Inflammatory macrophage (primary cell): ENCODE measurements around the gene RHBDL1.

Source experiments
- DNase-seq, 2 donors: peaks; one replicate each; pipeline ENCODE4 v3.0.0-alpha.2; 2020 to 2022

The RHBDL1 gene

GRCh38 chr16:708019-708418 is 32.5 kb downstream of the RHBDL1 start:
- DNase-seq = no peak

DNA sequence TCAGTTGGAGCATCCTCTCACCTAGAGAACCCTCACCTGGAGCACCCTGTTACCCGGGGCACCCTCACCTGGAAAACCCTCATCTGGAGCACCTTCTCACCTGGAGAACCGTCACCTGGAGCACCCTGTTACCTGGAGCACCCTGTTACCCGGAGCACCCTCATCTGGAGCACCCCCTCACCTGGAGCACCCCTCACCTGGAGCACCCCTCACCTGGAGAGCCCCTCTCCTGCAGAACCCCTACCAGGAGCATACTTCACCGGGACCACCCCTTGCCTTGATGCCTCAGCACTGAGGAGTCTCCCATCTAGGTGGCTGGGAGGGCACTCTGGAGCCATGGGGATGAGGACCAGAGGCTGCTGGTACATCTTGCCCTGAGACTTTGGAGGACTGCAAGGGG is 33.5 kb downstream of the RHBDL1 start:
- DNase-seq = no peak

- DNase-seq = peak in 1 of 2 donors; percentile 24
These were observed 34.4 kb downstream of the RHBDL1 start for GRCh38 chr16:709566-710499.

DNA sequence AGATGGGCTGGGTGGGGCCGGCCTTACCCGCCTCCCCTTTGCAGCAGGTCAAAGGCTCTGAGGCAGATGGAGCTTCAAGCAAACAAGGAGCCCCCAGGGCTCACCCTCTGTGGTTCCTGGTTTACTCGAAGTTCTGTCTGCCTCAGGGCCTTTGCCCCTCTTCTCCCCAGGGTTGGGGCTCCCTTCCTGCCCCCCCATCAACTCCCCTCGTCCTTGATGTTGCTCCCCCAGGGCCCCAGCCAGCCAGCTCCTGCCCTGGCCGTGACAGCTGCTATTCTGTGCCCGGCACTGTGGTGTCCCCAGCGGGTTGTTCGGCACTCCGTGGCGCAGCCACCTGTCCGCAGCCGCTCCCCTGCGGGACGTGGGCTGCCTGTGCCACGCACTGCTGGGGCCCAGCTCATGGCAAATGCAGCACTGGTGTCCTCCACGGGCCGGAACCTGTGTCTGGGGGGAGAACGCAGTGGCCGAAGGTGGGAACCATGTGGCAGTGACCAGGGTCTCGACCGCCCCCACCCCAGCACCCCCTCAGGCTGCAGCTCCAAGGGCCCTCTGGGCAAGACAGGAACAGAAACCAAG is 35.1 kb downstream of the RHBDL1 start:
- no peak for DNase-seq

DNA sequence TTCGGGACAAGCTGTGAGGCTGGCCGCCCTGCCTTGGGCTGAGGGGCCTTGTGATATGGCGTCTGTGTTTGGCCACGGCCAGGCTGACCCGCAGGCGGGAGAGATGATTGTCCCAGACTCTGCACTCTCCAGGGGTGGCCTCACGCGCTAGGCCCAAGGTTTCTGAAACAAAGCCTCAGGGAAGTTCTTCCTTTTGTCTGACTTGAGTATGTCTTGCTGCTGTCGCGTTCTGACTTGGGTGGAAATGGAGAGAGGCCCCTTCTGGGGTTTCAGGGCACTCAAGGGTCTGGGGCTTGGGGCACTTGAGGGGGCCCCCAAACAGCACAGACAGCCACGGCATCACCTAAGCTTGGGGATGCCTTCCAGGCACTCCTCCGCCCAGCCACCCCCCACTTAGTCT is 35.6 kb downstream of the RHBDL1 start:
- DNase-seq = no peak

DNA sequence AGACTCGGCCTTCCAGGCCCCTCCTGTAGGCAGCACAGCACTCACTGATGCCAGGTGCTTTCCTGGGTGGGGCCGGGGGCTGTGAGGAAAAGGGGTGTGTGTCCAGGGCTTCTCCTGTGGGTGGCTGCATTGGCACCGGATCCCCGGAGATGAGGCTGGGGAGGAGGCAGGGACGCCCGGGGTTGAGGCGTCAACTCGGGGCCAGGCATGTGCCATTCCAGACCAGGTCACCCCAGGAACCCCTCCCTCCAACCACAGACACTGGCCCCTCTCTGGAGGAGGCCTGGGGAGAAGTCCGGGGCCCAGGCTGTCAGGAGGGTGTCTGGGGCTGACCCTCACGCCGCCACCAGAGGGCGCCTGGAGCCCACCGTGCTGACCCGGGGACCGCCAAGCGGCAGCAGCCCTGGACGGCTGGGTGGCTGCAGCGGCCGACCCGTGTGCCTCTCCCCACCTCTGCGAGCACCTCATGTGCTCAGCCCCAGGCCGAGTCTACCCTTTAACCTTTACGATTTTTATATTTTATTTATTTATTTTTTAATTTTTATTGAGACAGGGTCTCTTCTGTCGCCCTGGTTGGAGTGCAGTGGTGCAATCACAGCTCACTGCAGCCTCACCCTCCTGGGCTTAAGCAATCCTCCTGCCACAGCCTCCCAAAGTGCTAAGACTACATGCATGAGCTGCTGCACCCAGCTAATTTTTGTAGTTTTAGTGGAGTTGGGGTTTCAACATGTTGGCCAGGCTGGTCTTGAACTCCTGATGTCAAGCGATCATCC is 36.3 kb downstream of the RHBDL1 start:
- DNase-seq = peak; percentile 65 to 73

- DNase-seq = peak; percentile 55 to 70
These were observed 37.3 kb downstream of the RHBDL1 start for GRCh38 chr16:712740-713250.

DNA sequence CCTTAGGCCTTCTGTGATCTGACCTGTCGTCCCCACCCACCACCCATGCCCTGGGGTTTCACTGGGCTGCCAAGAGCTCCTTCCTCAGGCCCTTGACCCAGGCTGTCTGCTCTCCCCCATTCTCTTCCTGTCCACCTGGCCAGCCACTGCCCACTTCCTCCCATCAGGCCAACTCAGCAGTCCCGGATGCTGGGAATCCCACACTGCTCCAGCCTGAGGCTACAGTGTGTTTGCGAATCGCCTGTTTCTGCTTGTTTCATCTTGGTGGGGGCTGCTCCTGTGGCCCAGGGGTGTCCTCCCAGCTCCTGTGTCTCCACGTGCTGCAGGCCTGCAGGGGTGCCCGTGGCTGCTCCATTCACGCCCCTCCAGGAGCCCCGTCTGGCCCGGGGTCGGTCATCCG is 38.6 kb downstream of the RHBDL1 start:
- no peak for DNase-seq

- peak; percentile 76 to 88 for DNase-seq
These were observed 39.3 kb downstream of the RHBDL1 start, which contains the start of gene METRN for GRCh38 chr16:714558-715476. TSS of gene METRN (plus strand) at chr16:715118. CDS start at chr16:715290, 172 bp downstream.

- no peak for DNase-seq
These were observed 40.2 kb downstream of the RHBDL1 start for GRCh38 chr16:715477-716199.

DNA sequence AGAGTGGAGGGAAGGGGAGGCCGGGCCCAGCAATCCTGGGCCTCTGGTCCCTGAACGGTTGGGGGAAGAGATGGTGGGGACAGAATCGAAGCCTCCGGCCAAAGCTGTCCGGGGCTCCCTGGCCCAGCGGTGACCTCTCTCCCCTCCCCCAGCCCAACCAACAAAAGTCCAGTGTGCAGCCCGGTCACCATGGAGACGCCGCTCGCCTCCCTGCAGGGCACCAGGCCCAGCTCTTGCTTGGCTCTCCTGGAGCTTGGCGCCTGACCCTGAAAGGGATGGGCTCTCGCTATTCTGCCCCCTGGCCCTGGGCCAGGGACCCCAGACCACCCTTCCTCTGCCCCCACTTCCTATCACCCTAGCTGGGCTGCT is 40.7 kb downstream of the RHBDL1 start:
- DNase-seq = no peak

GRCh38 chr16:716768-717325 is 41.4 kb downstream of the RHBDL1 start:
- DNase-seq = no peak

GRCh38 chr16:717450-718245 is 42.2 kb downstream of the RHBDL1 start:
- no peak for DNase-seq

DNA sequence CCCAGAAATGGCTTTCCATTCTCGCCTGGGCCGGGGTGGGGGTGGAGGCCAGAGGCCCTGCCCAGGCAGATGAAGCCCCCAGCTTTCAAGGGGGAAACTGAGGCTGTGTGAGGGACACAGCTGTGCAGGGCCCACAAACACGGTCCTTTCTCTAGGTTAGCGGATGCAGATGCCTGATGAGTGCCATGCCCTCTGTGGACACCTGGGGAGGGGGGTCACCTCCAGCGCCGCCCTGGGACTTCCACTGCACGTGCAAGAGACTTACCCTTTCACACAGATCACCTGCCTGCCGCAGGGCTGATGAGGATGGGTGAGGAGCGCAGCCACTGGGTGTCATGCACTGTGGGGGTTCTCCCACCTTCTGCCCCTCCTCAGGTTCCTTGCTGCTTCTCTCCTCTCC is 42.9 kb downstream of the RHBDL1 start:
- no peak for DNase-seq

DNA sequence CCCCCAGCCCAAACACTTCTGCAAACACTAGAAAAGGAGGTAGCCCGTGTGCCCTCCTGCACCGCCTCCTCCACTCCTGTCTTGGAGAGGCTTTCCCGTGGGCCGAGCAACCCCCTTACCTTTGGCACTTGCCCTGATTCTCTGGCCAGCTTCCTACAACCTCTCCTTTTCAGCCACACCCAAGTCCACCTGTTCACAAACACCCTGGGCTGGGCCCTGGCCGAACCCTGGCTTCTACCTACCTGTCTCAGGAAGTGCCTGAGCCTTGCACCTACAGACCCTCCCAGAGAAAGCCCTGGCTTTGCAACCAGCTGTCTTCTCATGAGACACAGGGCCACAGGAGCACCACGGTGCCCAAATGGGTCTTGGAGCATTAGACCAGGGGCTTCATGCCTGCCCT is 43.5 kb downstream of the RHBDL1 start:
- DNase-seq = no peak

- no peak for DNase-seq
These were observed 44.5 kb downstream of the RHBDL1 start for GRCh38 chr16:719815-720446.

GRCh38 chr16:720447-720989 is 45.0 kb downstream of the RHBDL1 start:
- peak in 1 of 2 donors; percentile 53 for DNase-seq

DNA sequence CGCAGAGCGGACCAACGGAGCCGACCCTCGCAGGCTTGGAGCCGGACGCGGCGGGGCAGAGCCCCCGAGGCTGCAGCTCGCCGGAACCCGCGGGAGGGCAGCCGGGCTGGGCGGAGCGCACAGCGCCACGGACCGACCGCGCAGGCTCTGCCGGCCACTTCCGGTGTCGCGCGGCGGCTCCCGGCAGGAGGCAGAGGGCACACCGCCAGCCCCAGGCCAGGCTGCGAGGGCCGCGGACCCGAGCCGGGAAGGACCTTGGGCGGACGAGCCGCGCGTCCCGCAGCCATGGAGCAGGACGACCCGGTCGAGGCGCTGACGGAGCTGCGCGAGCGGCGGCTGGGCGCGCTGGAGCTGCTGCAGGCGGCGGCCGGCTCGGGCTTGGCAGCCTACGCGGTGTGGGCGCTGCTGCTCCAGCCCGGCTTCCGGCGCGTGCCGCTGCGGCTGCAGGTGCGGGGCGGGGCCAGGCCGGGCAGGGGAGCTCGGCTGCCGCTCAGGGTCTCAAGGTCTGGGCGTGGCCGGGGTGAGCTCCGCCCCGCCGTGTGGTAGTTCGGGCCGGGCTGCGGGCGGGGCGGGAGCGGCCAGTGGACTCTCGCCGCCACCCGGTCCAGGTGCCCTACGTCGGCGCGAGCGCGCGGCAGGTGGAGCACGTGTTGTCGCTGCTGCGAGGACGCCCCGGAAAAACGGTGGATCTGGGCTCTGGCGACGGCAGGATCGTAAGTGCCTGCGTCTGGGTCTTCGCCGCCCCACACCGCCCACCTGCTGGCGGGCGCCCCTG is 45.7 kb downstream of the RHBDL1 start, which contains the start of gene ANTKMT:
TSS of gene ANTKMT (plus strand) at position 157 of the 775 bp plus-strand sequence. CDS start at position 286, 129 bp downstream.
- peak; percentile 57 to 79 for DNase-seq
